Mesendoderm (in vitro differentiated cells): ENCODE results near the gene AKT3.

Experiments used
- DNase-seq: peaks from one replicate; pipeline ENCODE4 v3.0.0; 2013
- H2AK5ac ChIP-seq: 2 replicates; pipeline ENCODE4 v1.6.1; 2013; ENCODE audit warnings: low read length, inconsistent platforms
- H2BK120ac ChIP-seq: 2 replicates; pipeline ENCODE4 v1.6.1; 2013; ENCODE audit warnings: low read depth, mild to moderate bottlenecking, low read length, moderate library complexity, mixed read lengths
- H2BK15ac ChIP-seq: replicated peaks from 2 replicates; pipeline ENCODE4 v1.6.1; 2013; ENCODE audit warnings: low read depth, mild to moderate bottlenecking, moderate library complexity
- H2BK5ac ChIP-seq: 2 replicates; pipeline ENCODE4 v1.6.1; 2013; ENCODE audit warnings: low read length, inconsistent platforms
- H3K18ac ChIP-seq: 2 replicates; pipeline ENCODE4 v1.6.1; 2013; ENCODE audit warnings: mild to moderate bottlenecking, low read length, mixed read lengths
- H3K23ac ChIP-seq: one replicate; pipeline ENCODE4 v1.6.1; 2013; ENCODE audit warnings: low read length
- H3K27ac ChIP-seq: 2 replicates; pipeline ENCODE4 v1.5.1; 2013; ENCODE audit warnings: low read depth, mild to moderate bottlenecking, inconsistent platforms, low read length, moderate library complexity
- H3K27me3 ChIP-seq: 2 replicates; pipeline ENCODE4 v1.6.1; 2013; ENCODE audit warnings: low read length, control low read depth, mild to moderate bottlenecking, inconsistent platforms; ENCODE audit not compliant: insufficient read depth, poor library complexity
- H3K36me3 ChIP-seq: 2 replicates; pipeline ENCODE4 v1.6.1; 2013; ENCODE audit warnings: low read length, inconsistent platforms; ENCODE audit not compliant: control insufficient read depth, insufficient read depth
- H3K4ac ChIP-seq: one replicate; pipeline ENCODE4 v1.6.1; 2013; ENCODE audit warnings: low read depth, mild to moderate bottlenecking, low read length, moderate library complexity
- H3K4me1 ChIP-seq: 2 replicates; pipeline ENCODE4 v1.6.1; 2013; ENCODE audit warnings: low read depth, low read length, inconsistent platforms; ENCODE audit not compliant: control insufficient read depth
- H3K4me2 ChIP-seq: 2 replicates; pipeline ENCODE4 v1.6.1; 2013; ENCODE audit warnings: low read length
- H3K4me3 ChIP-seq: 2 replicates; pipeline ENCODE4 v1.5.1; 2013; ENCODE audit warnings: mild to moderate bottlenecking, low read length
- H3K56ac ChIP-seq: one replicate; pipeline ENCODE4 v1.6.1; 2013; ENCODE audit warnings: low read length
- H3K79me1 ChIP-seq: 2 replicates; pipeline ENCODE4 v1.6.1; 2013; ENCODE audit warnings: low read length, inconsistent platforms
- H3K79me2 ChIP-seq: 2 replicates; pipeline ENCODE4 v1.6.1; 2013; ENCODE audit warnings: mild to moderate bottlenecking, low read length; ENCODE audit not compliant: control insufficient read depth, insufficient read depth
- H3K9ac ChIP-seq: 2 replicates; pipeline ENCODE4 v1.6.1; 2013; ENCODE audit warnings: low read length, inconsistent platforms
- H4K5ac ChIP-seq: one replicate; pipeline ENCODE4 v1.6.1; 2013; ENCODE audit warnings: low read length
- H4K8ac ChIP-seq: one replicate; pipeline ENCODE4 v1.6.1; 2013; ENCODE audit warnings: low read depth, mild to moderate bottlenecking, control low read depth, low read length, moderate library complexity
- WGBS: extraction: QIAGEN DNeasy Blood & Tissue Kit; methylation state at CpG from one replicate; pipeline ENCODE4 v1.1.7; 2013; ENCODE audit warnings: low lambda C conversion rate, missing lambda C conversion rate; ENCODE audit not compliant: insufficient coverage; ENCODE audit errors: extremely low coverage; 5-methylcytosine and 5-hydroxymethylcytosine counted together

The AKT3 gene

GRCh38 chr1:243708210-243708609, 141.8 kb downstream of the AKT3 start:
- Histone ChIP-seq H4K8ac (no peak overlapping the region), H3K4ac (no peak overlapping the region), H2BK120ac (no peak overlapping the region), H3K4me3 (no peak overlapping the region), H3K79me1 (peaks cover 1% of the 10 kb centered on the region), H3K23ac (no peak overlapping the region), H3K9ac (no peak overlapping the region), H3K18ac (no peak overlapping the region), H3K4me1 (peaks cover 2% of the 10 kb centered on the region), H3K4me2 (no peak overlapping the region), H3K27ac (no peak overlapping the region), H3K36me3 (no peaks in the 10 kb centered on the region), H2BK5ac (no peak overlapping the region), H3K27me3 (no peaks in the 10 kb centered on the region), H2AK5ac (no peak overlapping the region), H4K5ac (no peak overlapping the region), H2BK15ac (no peak overlapping the region), H3K56ac (no peak overlapping the region), H3K79me2 (no peaks in the 10 kb centered on the region)
- WGBS, result 100% methylated on average over 1 of the region's 3 CpGs
- DNase-seq, result no peak

- H3K79me1 ChIP-seq, result peaks cover 1% of the 10 kb centered on the region
- no peak overlapping the region for H3K4ac ChIP-seq
- H3K9ac ChIP-seq, result no peak overlapping the region
- no peak overlapping the region for H2BK120ac ChIP-seq
- H3K4me3 ChIP-seq, result no peak overlapping the region
- no peak overlapping the region for H3K4me2 ChIP-seq
- H2BK15ac ChIP-seq, result no peak overlapping the region
- no peak overlapping the region for H4K8ac ChIP-seq
- DNase-seq, result no peak
- no peaks in the 10 kb centered on the region for H3K79me2 ChIP-seq
- no peak overlapping the region for H3K18ac ChIP-seq
- H3K27ac ChIP-seq, result no peak overlapping the region
- H3K36me3 ChIP-seq, result no peaks in the 10 kb centered on the region
- no peak overlapping the region for H3K56ac ChIP-seq
- H3K23ac ChIP-seq, result no peak overlapping the region
- H3K27me3 ChIP-seq, result no peaks in the 10 kb centered on the region
- no CpG with 5 or more reads among the region's 2 CpGs for WGBS
- H3K4me1 ChIP-seq, result no peaks in the 10 kb centered on the region
- H4K5ac ChIP-seq, result no peak overlapping the region
- no peak overlapping the region for H2BK5ac ChIP-seq
- H2AK5ac ChIP-seq, result no peak overlapping the region
Measured at GRCh38 chr1:243706563-243706962, 143.5 kb downstream of the AKT3 start.

DNA sequence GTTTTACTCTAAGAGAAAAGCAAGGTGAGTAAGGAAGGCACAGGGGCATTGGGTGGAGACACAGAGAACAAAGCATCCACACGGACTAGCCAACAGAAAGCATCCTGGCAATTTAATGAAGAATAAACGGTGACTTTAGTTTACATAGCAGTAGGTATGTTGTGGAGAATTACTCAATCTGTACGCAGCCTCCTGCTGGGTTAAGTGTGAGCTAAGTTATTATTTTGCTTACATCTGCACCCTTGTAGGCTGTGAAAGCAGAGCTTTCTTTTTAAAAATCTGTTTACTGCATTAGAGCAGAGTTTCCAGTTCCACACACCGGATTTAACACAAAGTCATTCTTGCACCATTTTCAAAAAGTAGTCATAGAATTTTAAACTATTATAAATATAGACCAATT, 144.5 kb downstream of the AKT3 start:
- no peak overlapping the region for H3K4ac ChIP-seq
- WGBS, result no CpG with 5 or more reads among the region's 4 CpGs
- no peak overlapping the region for H3K56ac ChIP-seq
- DNase-seq, result no peak
- H2BK120ac ChIP-seq, result no peak overlapping the region
- H3K79me1 ChIP-seq, result peaks cover 1% of the 10 kb centered on the region
- H3K18ac ChIP-seq, result no peak overlapping the region
- H2BK5ac ChIP-seq, result no peak overlapping the region
- H2AK5ac ChIP-seq, result no peak overlapping the region
- no peaks in the 10 kb centered on the region for H3K4me1 ChIP-seq
- H3K4me2 ChIP-seq, result no peak overlapping the region
- H4K8ac ChIP-seq, result no peak overlapping the region
- H4K5ac ChIP-seq, result no peak overlapping the region
- H3K9ac ChIP-seq, result no peak overlapping the region
- no peak overlapping the region for H2BK15ac ChIP-seq
- H3K27ac ChIP-seq, result no peak overlapping the region
- no peak overlapping the region for H3K4me3 ChIP-seq
- no peak overlapping the region for H3K23ac ChIP-seq
- H3K27me3 ChIP-seq, result no peaks in the 10 kb centered on the region
- H3K36me3 ChIP-seq, result no peaks in the 10 kb centered on the region
- no peaks in the 10 kb centered on the region for H3K79me2 ChIP-seq

DNA sequence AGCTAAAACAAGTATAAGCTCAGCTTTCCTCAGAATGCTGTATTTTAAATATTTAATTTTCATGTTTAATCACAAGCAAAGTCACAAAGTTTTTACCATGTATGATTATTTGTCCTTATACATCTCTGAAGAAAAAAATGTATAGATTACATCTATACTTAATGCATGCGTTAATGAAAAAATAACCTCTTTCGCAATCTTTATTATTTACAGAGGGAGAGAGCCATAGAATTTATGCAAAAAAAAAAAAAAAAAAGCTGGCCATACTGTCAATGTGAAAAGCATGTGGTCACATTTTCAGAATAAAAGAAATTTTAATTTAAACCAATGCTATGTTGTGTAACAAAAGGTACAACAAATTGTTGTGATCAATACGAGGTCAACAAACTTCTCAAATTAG, 148.2 kb downstream of the AKT3 start:
- no peak overlapping the region for H3K9ac ChIP-seq
- H2AK5ac ChIP-seq, result no peak overlapping the region
- peaks cover 1% of the 10 kb centered on the region for H3K79me1 ChIP-seq
- no peak overlapping the region for H2BK120ac ChIP-seq
- DNase-seq, result no peak
- no peak overlapping the region for H3K4me2 ChIP-seq
- no peak overlapping the region for H2BK15ac ChIP-seq
- H3K4me3 ChIP-seq, result no peak overlapping the region
- H2BK5ac ChIP-seq, result no peak overlapping the region
- H3K23ac ChIP-seq, result no peak overlapping the region
- no peak overlapping the region for H4K5ac ChIP-seq
- no peaks in the 10 kb centered on the region for H3K36me3 ChIP-seq
- no peak overlapping the region for H3K56ac ChIP-seq
- no peak overlapping the region for H3K18ac ChIP-seq
- H3K4ac ChIP-seq, result no peak overlapping the region
- no peak overlapping the region for H4K8ac ChIP-seq
- H3K27me3 ChIP-seq, result no peaks in the 10 kb centered on the region
- no CpG with 5 or more reads among the region's 3 CpGs for WGBS
- no peaks in the 10 kb centered on the region for H3K79me2 ChIP-seq
- no peak overlapping the region for H3K27ac ChIP-seq
- no peaks in the 10 kb centered on the region for H3K4me1 ChIP-seq

- DNase-seq, result no peak
- Histone ChIP-seq H2BK5ac (no peak overlapping the region), H3K9ac (no peak overlapping the region), H4K8ac (no peak overlapping the region), H3K27me3 (no peaks in the 10 kb centered on the region), H3K4me3 (no peak overlapping the region), H3K18ac (no peak overlapping the region), H3K4me1 (no peaks in the 10 kb centered on the region), H3K56ac (no peak overlapping the region), H3K36me3 (no peaks in the 10 kb centered on the region), H4K5ac (no peak overlapping the region), H3K27ac (no peak overlapping the region), H2AK5ac (no peak overlapping the region), H3K4ac (no peak overlapping the region), H3K4me2 (no peak overlapping the region), H2BK120ac (no peak overlapping the region), H3K23ac (no peak overlapping the region), H3K79me2 (no peaks in the 10 kb centered on the region), H3K79me1 (no peaks in the 10 kb centered on the region), H2BK15ac (no peak overlapping the region)
- WGBS, result no CpG with 5 or more reads among the region's 1 CpG
Measured at GRCh38 chr1:243693800-243694199, 156.2 kb downstream of the AKT3 start.

DNA sequence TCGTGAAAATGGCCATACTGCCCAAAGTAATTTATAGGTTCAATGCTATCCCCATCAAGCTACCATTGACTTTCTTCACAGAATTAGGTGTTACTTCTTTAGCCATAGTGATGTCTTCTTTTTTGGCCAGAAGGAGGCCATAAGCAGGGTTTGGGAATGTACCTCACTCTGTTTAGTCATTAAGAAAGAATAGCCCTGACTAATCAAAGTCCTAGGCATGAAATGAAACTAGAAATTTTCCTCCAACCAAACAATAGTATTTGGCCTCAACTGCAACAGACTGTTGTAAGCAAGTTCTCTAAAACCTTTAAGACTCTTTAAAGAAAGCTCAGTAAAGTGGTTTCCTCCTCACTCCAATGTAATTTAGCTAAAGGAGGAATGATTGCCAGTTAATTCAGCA, 163.9 kb downstream of the AKT3 start:
- Histone ChIP-seq H4K5ac (no peak overlapping the region), H3K4me2 (no peak overlapping the region), H3K23ac (no peak overlapping the region), H3K4me3 (no peak overlapping the region), H3K4ac (no peak overlapping the region), H2BK5ac (no peak overlapping the region), H3K27me3 (no peaks in the 10 kb centered on the region), H3K4me1 (no peaks in the 10 kb centered on the region), H3K36me3 (no peaks in the 10 kb centered on the region), H3K27ac (no peak overlapping the region), H4K8ac (no peak overlapping the region), H3K79me1 (no peaks in the 10 kb centered on the region), H2BK15ac (no peak overlapping the region), H3K56ac (no peak overlapping the region), H2BK120ac (no peak overlapping the region), H3K18ac (no peak overlapping the region), H3K9ac (no peak overlapping the region), H2AK5ac (no peak overlapping the region), H3K79me2 (no peaks in the 10 kb centered on the region)
- no peak for DNase-seq
- no CpG with 5 or more reads among the region's 1 CpG for WGBS
